Fibroblast of lung (primary cell): ENCODE results near the gene AVPR1A. TPM values are rescaled to one million over a fixed set of nuclear protein-coding genes. Genes with fewer than 3 reads are reported as not detected.

ENCODE experiments used
- DNase-seq, 2 donors: peaks; one replicate each; pipeline versions ENCODE4 v3.0.0 to v3.0.0-alpha.2; 2010; ENCODE audit warnings: low read depth in 2 of 2
- H2AFZ ChIP-seq: 2 replicates; pipeline ENCODE4 v1.5.1; 2012; ENCODE audit warnings: low read length, control low read depth, inconsistent platforms
- H3K27ac ChIP-seq: 2 replicates; pipeline ENCODE4 v1.5.1; 2011; ENCODE audit warnings: low read length, control low read depth; ENCODE audit not compliant: insufficient read depth
- H3K27me3 ChIP-seq: 2 replicates; pipeline ENCODE4 v1.5.1; 2011; ENCODE audit warnings: mild to moderate bottlenecking, low read length; ENCODE audit not compliant: control insufficient read depth, insufficient read depth
- H3K36me3 ChIP-seq: 2 replicates; pipeline ENCODE4 v1.5.1; 2011; ENCODE audit warnings: low read length; ENCODE audit not compliant: control insufficient read depth, insufficient read depth
- H3K4me1 ChIP-seq: 2 replicates; pipeline ENCODE4 v1.5.1; 2011; ENCODE audit warnings: low read length; ENCODE audit not compliant: control insufficient read depth, insufficient read depth; ENCODE audit errors: extremely low read depth
- H3K4me2 ChIP-seq: 2 replicates; pipeline ENCODE4 v1.5.1; 2011; ENCODE audit warnings: low read length, control low read depth; ENCODE audit not compliant: insufficient read depth; ENCODE audit errors: extremely low read depth
- H3K4me3 ChIP-seq, 4 experiments: fragments of 200-600 bp in 1 of 4; sonication (generic) in 1 of 4; replicated peaks in 1 of 4; 2 replicates each; pipeline ENCODE4 v1.5.1; 2011 to 2016; ENCODE audit warnings: low read length in 4 of 4, low read depth in 3 of 4, mild to moderate bottlenecking in 3 of 4, control low read depth in 2 of 4, inconsistent platforms in 1 of 4, mixed read lengths in 1 of 4; ENCODE audit not compliant: insufficient read depth in 1 of 4; ENCODE audit errors: control extremely low read depth in 1 of 4
- H3K79me2 ChIP-seq: 2 replicates; pipeline ENCODE4 v1.5.1; 2012; ENCODE audit warnings: mild to moderate bottlenecking, low read length, inconsistent platforms; ENCODE audit not compliant: control insufficient read depth, insufficient read depth
- H3K9ac ChIP-seq: 2 replicates; pipeline ENCODE4 v1.5.1; 2011; ENCODE audit warnings: mild to moderate bottlenecking, low read length, control low read depth; ENCODE audit not compliant: insufficient read depth
- H3K9me3 ChIP-seq: 2 replicates; pipeline ENCODE4 v1.5.1; 2012; ENCODE audit warnings: low read depth, low read length; ENCODE audit not compliant: control insufficient read depth, insufficient read depth
- H4K20me1 ChIP-seq: 2 replicates; pipeline ENCODE4 v1.5.1; 2011; ENCODE audit warnings: low read length; ENCODE audit not compliant: control insufficient read depth, insufficient read depth; ENCODE audit errors: extremely low read depth
- CTCF ChIP-seq, 2 donors: IDR thresholded peaks in 1 of 2; conservative IDR thresholded peaks in 1 of 2; 1 replicate in 1 of 2; 2 replicates in 1 of 2; pipeline ENCODE4 v1.5.1; 2011 to 2012; ENCODE audit warnings: low read length in 2 of 2, control low read depth in 1 of 2, inconsistent platforms in 1 of 2, low read depth in 1 of 2, mild to moderate bottlenecking in 1 of 2
- EZH2 ChIP-seq: IDR thresholded peaks from 2 replicates; pipeline ENCODE4 v1.5.1; 2012; ENCODE audit warnings: low read length, control low read depth, mild to moderate bottlenecking; ENCODE audit errors: missing control alignments
- polyA minus RNA-seq: library from RNA; depleted of rRNA, polyadenylated mRNA; stranded (reverse); fragments of >200 nt; gene quantifications from 2 replicates; pipeline ENCODE4 v1.2.3, GENCODE V29; 2011; ENCODE audit warnings: low replicate concordance
- polyA plus RNA-seq, 2 donors: library from polyadenylated mRNA; depleted of rRNA in 1 of 2; stranded (reverse) in 1 of 2; unstranded in 1 of 2; fragments of >200 nt; gene quantifications; 2 replicates each; pipeline ENCODE4 v1.2.1, GENCODE V29; 2011 to 2012; ENCODE audit warnings: missing spikeins in 1 of 2
- total RNA-seq: library from RNA; depleted of rRNA; stranded (reverse); fragments of >200 nt; gene quantifications from 2 replicates; pipeline ENCODE4 v1.2.1, GENCODE V29; 2014

AVPR1A gene
- not detected in 2 replicates for total RNA-seq
- polyA plus RNA-seq, result not detected in 2 replicates
- not detected in 2 replicates for polyA plus RNA-seq (2012)
- not detected in 2 replicates for polyA minus RNA-seq

- H3K4me1 ChIP-seq, result no peaks in the 10 kb centered on the region
- H3K4me3 ChIP-seq, result peak within 1 kb of the TSS in 2 of 4 experiments; percentile 25 to 29
- peaks cover 26% of the 10 kb centered on the region for H3K27me3 ChIP-seq
- peak within 1 kb of the TSS; percentile 37 for H3K4me2 ChIP-seq
- H3K27ac ChIP-seq, result no peak within 1 kb of the TSS
- TF ChIP-seq EZH2, result peak; percentile 36
- no peak for TF ChIP-seq CTCF (conservative IDR thresholded peaks at IDR 0.05 in 1 of 2, IDR thresholded peaks at IDR 0.05 in 1 of 2; ENCODE audit: low read depth in 1 of 2, low read length in 2 of 2)
- no peaks in the 10 kb centered on the region for H3K36me3 ChIP-seq
- H4K20me1 ChIP-seq, result no peaks in the 10 kb centered on the region
- H2AFZ ChIP-seq, result no peak within 1 kb of the TSS
- H3K79me2 ChIP-seq, result no peaks in the 10 kb centered on the region
- H3K9ac ChIP-seq, result no peak within 1 kb of the TSS
- H3K9me3 ChIP-seq, result no peaks in the 10 kb centered on the region
- no peak for DNase-seq
Measured at GRCh38 chr12:63150713-63151622, at the start of gene AVPR1A. Gene AVPR1A, minus strand, starts transcription at chr12:63151201. Its CDS starts 365 bp downstream, at chr12:63150836.

GRCh38 chr12:63196168-63196567, 45.2 kb upstream of the AVPR1A start:
- no peaks in the 10 kb centered on the region for H3K27me3 ChIP-seq
- no peak overlapping the region for H3K9ac ChIP-seq
- no peaks in the 10 kb centered on the region for H3K79me2 ChIP-seq
- H3K27ac ChIP-seq, result no peak overlapping the region
- H3K4me3 ChIP-seq, result no peak overlapping the region
- TF ChIP-seq CTCF (conservative IDR thresholded peaks at IDR 0.05 in 1 of 2, IDR thresholded peaks at IDR 0.05 in 1 of 2; ENCODE audit: low read depth in 1 of 2, low read length in 2 of 2), result no peak
- no peak for TF ChIP-seq EZH2
- H3K4me2 ChIP-seq, result no peak overlapping the region
- H4K20me1 ChIP-seq, result no peaks in the 10 kb centered on the region
- no peaks in the 10 kb centered on the region for H3K4me1 ChIP-seq
- no peaks in the 10 kb centered on the region for H3K9me3 ChIP-seq
- no peaks in the 10 kb centered on the region for H3K36me3 ChIP-seq
- no peak overlapping the region for H2AFZ ChIP-seq
- DNase-seq, result no peak

GRCh38 chr12:63179224-63179623, 28.2 kb upstream of the AVPR1A start:
- no peak overlapping the region for H3K4me3 ChIP-seq
- H3K9ac ChIP-seq, result no peak overlapping the region
- no peak overlapping the region for H2AFZ ChIP-seq
- no peaks in the 10 kb centered on the region for H4K20me1 ChIP-seq
- H3K4me2 ChIP-seq, result no peak overlapping the region
- TF ChIP-seq CTCF (conservative IDR thresholded peaks at IDR 0.05 in 1 of 2, IDR thresholded peaks at IDR 0.05 in 1 of 2; ENCODE audit: low read depth in 1 of 2, low read length in 2 of 2) (no peak), EZH2 (no peak)
- no peaks in the 10 kb centered on the region for H3K27me3 ChIP-seq
- no peak for DNase-seq
- no peaks in the 10 kb centered on the region for H3K9me3 ChIP-seq
- no peaks in the 10 kb centered on the region for H3K36me3 ChIP-seq
- H3K79me2 ChIP-seq, result no peaks in the 10 kb centered on the region
- no peaks in the 10 kb centered on the region for H3K4me1 ChIP-seq
- no peak overlapping the region for H3K27ac ChIP-seq
